Activated T-helper 1 cell treated with anti-CD3 and anti-CD28 coated beads, Interleukin-12 subunit alpha, Interleukin-12 subunit beta, Interleukin-2, Interleukin-4 antibody, amounts not matched to agents 30 ng/mL and 10 ng/mL and 1 ng/mL, durations not matched to agents 14 hours and 24 hours and 36 hours (primary cell): ENCODE data around the gene SLC25A21. TPM values are rescaled to one million over a fixed set of nuclear protein-coding genes. Genes with fewer than 3 reads are reported as not detected.

ENCODE experiments used
- DNase-seq: peaks from one replicate; pipeline ENCODE4 v3.0.0; 2021; ENCODE audit warnings: low spot score
- H3K27ac Mint-ChIP-seq: one replicate; pipeline ENCODE4 v1.8.0; 2021; ENCODE audit warnings: mild to moderate bottlenecking, mixed read lengths
- H3K27me3 Mint-ChIP-seq: one replicate; pipeline ENCODE4 v1.8.0; 2022; ENCODE audit warnings: mild to moderate bottlenecking, moderate library complexity, mixed read lengths; ENCODE audit not compliant: insufficient read depth
- H3K36me3 Mint-ChIP-seq: one replicate; pipeline ENCODE4 v1.8.0; 2021; ENCODE audit warnings: low read depth, mixed read lengths
- H3K4me1 Mint-ChIP-seq: one replicate; pipeline ENCODE4 v1.8.0; 2021; ENCODE audit warnings: low read depth, mixed read lengths
- H3K4me3 Mint-ChIP-seq: one replicate; pipeline ENCODE4 v1.8.0; 2021; ENCODE audit warnings: mild to moderate bottlenecking, moderate library complexity, mixed read lengths
- H3K9me3 Mint-ChIP-seq: one replicate; pipeline ENCODE4 v1.8.0; 2021; ENCODE audit warnings: mixed read lengths
- intact Hi-C: fragments of 100-400 bp; cut with micrococcal nuclease; formaldehyde crosslinking; loops from one replicate; pipeline ENCODE4 v1.15.1; 2024
- total RNA-seq: library from RNA; stranded (reverse); gene quantifications from 2 replicates; pipeline ENCODE4 v1.2.3, GENCODE V29; 2022

SLC25A21 gene
- total RNA-seq, 1 donor from 2014 or later = not detected

- H3K27me3 Mint-ChIP-seq = peaks cover 53% of the 10 kb centered on the region
- intact Hi-C loops = loop anchor here (2.0 kb wide), 1 partner anchor 65 kb away; the partner anchor contains the start of gene NKX2-8
- H3K9me3 Mint-ChIP-seq = no peaks in the 10 kb centered on the region
- H3K36me3 Mint-ChIP-seq = no peaks in the 10 kb centered on the region
- DNase-seq = no peak
- no peak overlapping the region for H3K4me3 Mint-ChIP-seq
- peak overlapping the region; percentile 77 for H3K27ac Mint-ChIP-seq
- no peaks in the 10 kb centered on the region for H3K4me1 Mint-ChIP-seq
Measured at GRCh38 chr14:36647824-36648753, 524.3 kb downstream of the SLC25A21 start.

GRCh38 chr14:36647417-36647823, 525.0 kb downstream of the SLC25A21 start:
- DNase-seq = no peak
- H3K27me3 Mint-ChIP-seq = peaks cover 46% of the 10 kb centered on the region
- no peaks in the 10 kb centered on the region for H3K36me3 Mint-ChIP-seq
- H3K9me3 Mint-ChIP-seq = no peaks in the 10 kb centered on the region
- no peak overlapping the region for H3K4me3 Mint-ChIP-seq
- H3K27ac Mint-ChIP-seq = no peak overlapping the region
- no peaks in the 10 kb centered on the region for H3K4me1 Mint-ChIP-seq
- intact Hi-C loops = no loop called here

- Mint-ChIP-seq H3K9me3 (no peaks in the 10 kb centered on the region), H3K4me3 (no peak overlapping the region), H3K27me3 (peaks cover 46% of the 10 kb centered on the region), H3K4me1 (no peaks in the 10 kb centered on the region), H3K27ac (no peak overlapping the region), H3K36me3 (no peaks in the 10 kb centered on the region)
- no peak for DNase-seq
- intact Hi-C loops = no loop called here
Measured at GRCh38 chr14:36646664-36647416, 525.6 kb downstream of the SLC25A21 start.

- no peaks in the 10 kb centered on the region for H3K4me1 Mint-ChIP-seq
Measured at GRCh38 chr14:36633580-36633979, 538.8 kb downstream of the SLC25A21 start.

More at GRCh38 chr14:36633580-36633979, 538.8 kb downstream of the SLC25A21 start:
- H3K36me3 Mint-ChIP-seq = no peaks in the 10 kb centered on the region
- intact Hi-C loops = no loop called here
- H3K27ac Mint-ChIP-seq = no peak overlapping the region
- no peak for DNase-seq
- H3K27me3 Mint-ChIP-seq = no peaks in the 10 kb centered on the region
- H3K4me3 Mint-ChIP-seq = no peak overlapping the region
- peaks cover 3% of the 10 kb centered on the region for H3K9me3 Mint-ChIP-seq

Other genes starting within 250 kb of the SLC25A21 start
- gene MIPOL1, start 25.3 kb upstream of the SLC25A21 start, total RNA-seq = not detected in 2 replicates